HEK293 (cell line): ENCODE data around the gene MAPK9.

Experiments used
- CTCF ChIA-PET: fragments of 350-600 bp; formaldehyde crosslinking; extraction: SDS; loops from one replicate; lab custom pipeline; 2021; ENCODE audit warnings: antibody characterized with exemption; lab: Yijun Ruan, JAX
- POLR2A ChIA-PET: fragments of 300-600 bp; formaldehyde crosslinking; extraction: SDS; loops from one replicate; lab custom pipeline; 2020; ENCODE audit warnings: antibody characterized with exemption, inconsistent platforms; lab: Yijun Ruan, JAX
- H3K27ac ChIP-seq: fragments of 200-500 bp; sonication (Bioruptor generic); 2 replicates; pipeline ENCODE4 v1.5.1; 2014; ENCODE audit warnings: low read depth, low read length, control low read depth, inconsistent platforms; ENCODE audit errors: extremely low read depth
- H3K36me3 ChIP-seq, 2 experiments: fragments of 200-500 bp in 1 of 2; sonication (Bioruptor generic) in 1 of 2; 1 replicate in 1 of 2; 2 replicates in 1 of 2; pipeline ENCODE4 v1.5.1; 2014 to 2017; ENCODE audit warnings: inconsistent platforms in 2 of 2, low read length in 2 of 2; ENCODE audit not compliant: control insufficient read depth in 2 of 2, insufficient read depth in 1 of 2
- H3K4me1 ChIP-seq: fragments of 200-500 bp; sonication (Bioruptor generic); 2 replicates; pipeline ENCODE4 v1.5.1; 2014; ENCODE audit warnings: mild to moderate bottlenecking, low read length, inconsistent platforms; ENCODE audit not compliant: control insufficient read depth, insufficient read depth
- H3K4me3 ChIP-seq: 2 replicates; pipeline ENCODE4 v1.5.1; 2011; ENCODE audit warnings: low read depth, mild to moderate bottlenecking, control low read depth, low read length, moderate library complexity
- H3K9me3 ChIP-seq: fragments of 200-500 bp; sonication (Bioruptor generic); 2 replicates; pipeline ENCODE4 v1.5.1; 2014; ENCODE audit warnings: low read depth, low read length, inconsistent platforms; ENCODE audit not compliant: control insufficient read depth, insufficient read depth
- BCL11B ChIP-seq: fragments of 450-650 bp; formaldehyde crosslinking; IDR thresholded peaks from 2 replicates; pipeline ENCODE4 v1.5.1; 2016; ENCODE audit warnings: low read depth, missing biosample characterization, missing genetic modification characterization
- GLIS2 ChIP-seq: fragments of 450-650 bp; formaldehyde crosslinking; IDR thresholded peaks from 2 replicates; pipeline ENCODE4 v1.5.1; 2016; ENCODE audit warnings: missing biosample characterization, missing genetic modification characterization
- PBX3 ChIP-seq: sonication (generic); formaldehyde crosslinking; IDR thresholded peaks from 2 replicates; pipeline ENCODE4 v1.8.1; 2022; ENCODE audit warnings: mild to moderate bottlenecking, moderate library complexity, missing genetic modification reagents
- REST ChIP-seq: fragments of 450-650 bp; formaldehyde crosslinking; IDR thresholded peaks from 2 replicates; pipeline ENCODE4 v1.5.1; 2016; ENCODE audit warnings: missing biosample characterization, missing genetic modification characterization
- ZBTB1 ChIP-seq: fragments of 450-650 bp; formaldehyde crosslinking; IDR thresholded peaks from 2 replicates; pipeline ENCODE4 v1.5.1; 2016; ENCODE audit warnings: missing biosample characterization, missing genetic modification characterization
- ZNF114 ChIP-seq: fragments of 450-650 bp; formaldehyde crosslinking; IDR thresholded peaks from 2 replicates; pipeline ENCODE4 v1.5.0; 2017; ENCODE audit warnings: missing biosample characterization, missing genetic modification characterization
- ZNF169 ChIP-seq: fragments of 450-650 bp; formaldehyde crosslinking; IDR thresholded peaks from 2 replicates; pipeline ENCODE4 v1.5.1; 2016; ENCODE audit warnings: missing biosample characterization, missing genetic modification characterization
- ZNF248 ChIP-seq: fragments of 450-650 bp; formaldehyde crosslinking; IDR thresholded peaks from 2 replicates; pipeline ENCODE4 v1.5.1; 2017; ENCODE audit warnings: missing biosample characterization, missing genetic modification characterization
- ZNF324 ChIP-seq: fragments of 450-650 bp; formaldehyde crosslinking; IDR thresholded peaks from 2 replicates; pipeline ENCODE4 v1.5.1; 2016; ENCODE audit warnings: missing biosample characterization, missing genetic modification characterization
- ZNF341 ChIP-seq: fragments of 450-650 bp; formaldehyde crosslinking; IDR thresholded peaks from 2 replicates; pipeline ENCODE4; 2016; ENCODE audit warnings: low read depth, missing biosample characterization, missing genetic modification characterization
- ZNF37A ChIP-seq: fragments of 450-650 bp; IDR thresholded peaks from 2 replicates; pipeline ENCODE4 v1.5.1; 2018; ENCODE audit warnings: missing biosample characterization, missing genetic modification characterization
- ZSCAN23 ChIP-seq: fragments of 450-650 bp; formaldehyde crosslinking; IDR thresholded peaks from 2 replicates; pipeline ENCODE4 v1.5.1; 2016; ENCODE audit warnings: missing biosample characterization, missing genetic modification characterization
- ZSCAN30 ChIP-seq: fragments of 450-650 bp; IDR thresholded peaks from 2 replicates; pipeline ENCODE4 v1.5.1; 2018; ENCODE audit warnings: missing biosample characterization, mild to moderate bottlenecking, missing genetic modification characterization, moderate library complexity
- TF ChIP-seq, protein P1 (sequence below): fragments of 450-650 bp; formaldehyde crosslinking; IDR thresholded peaks from 2 replicates; pipeline ENCODE4 v1.5.1; 2016; ENCODE audit warnings: missing biosample characterization, missing genetic modification characterization
- TF ChIP-seq, protein P2 (sequence below): fragments of 450-650 bp; formaldehyde crosslinking; IDR thresholded peaks from 2 replicates; pipeline ENCODE4 v1.5.1; 2016; ENCODE audit warnings: missing biosample characterization, missing genetic modification characterization
- TF ChIP-seq, protein P3 (sequence below): fragments of 450-650 bp; formaldehyde crosslinking; IDR thresholded peaks from 2 replicates; pipeline ENCODE4 v1.5.1; 2016; ENCODE audit warnings: missing biosample characterization, missing genetic modification characterization
- TF ChIP-seq, protein P4 (sequence below): fragments of 450-650 bp; formaldehyde crosslinking; conservative IDR thresholded peaks from 2 replicates; pipeline ENCODE4 v1.5.1; 2016; ENCODE audit warnings: low read depth, missing biosample characterization, missing genetic modification characterization
- TF ChIP-seq, protein P5 (sequence below): fragments of 450-650 bp; formaldehyde crosslinking; IDR thresholded peaks from 2 replicates; pipeline ENCODE4 v1.5.1; 2016; ENCODE audit warnings: missing biosample characterization, missing genetic modification characterization

The MAPK9 gene

GRCh38 chr5:180335614-180336233, 43.8 kb upstream of the MAPK9 start:
- ChIA-PET CTCF (interaction anchor here (1.3 kb wide), 1 partner anchor 42 kb away, joined by 3 read pairs; no protein-coding TSS in a partner anchor), POLR2A (interaction anchor here (0.5 kb wide), 1 partner anchor 38 kb away, joined by 3 read pairs; no protein-coding TSS in a partner anchor)
- Histone ChIP-seq H3K4me3 (no peak overlapping the region), H3K4me1 (no peaks in the 10 kb centered on the region), H3K9me3 (no peaks in the 10 kb centered on the region), H3K36me3 (peaks cover 0 to 51% of the 10 kb centered on the region in 2 experiments; a peak in 2 of 3 replicates), H3K27ac (no peak overlapping the region)
- no peak for TF ChIP-seq ZSCAN23 (tag by site-specific recombination)
- no peak for TF ChIP-seq GLIS2 (tag by site-specific recombination)
- TF ChIP-seq ZNF324 (tag by site-specific recombination), result no peak
- TF ChIP-seq ZSCAN30 (tag by site-specific recombination), result no peak
- TF ChIP-seq ZNF37A (tag by site-specific recombination), result no peak
- TF ChIP-seq, protein P1, sequence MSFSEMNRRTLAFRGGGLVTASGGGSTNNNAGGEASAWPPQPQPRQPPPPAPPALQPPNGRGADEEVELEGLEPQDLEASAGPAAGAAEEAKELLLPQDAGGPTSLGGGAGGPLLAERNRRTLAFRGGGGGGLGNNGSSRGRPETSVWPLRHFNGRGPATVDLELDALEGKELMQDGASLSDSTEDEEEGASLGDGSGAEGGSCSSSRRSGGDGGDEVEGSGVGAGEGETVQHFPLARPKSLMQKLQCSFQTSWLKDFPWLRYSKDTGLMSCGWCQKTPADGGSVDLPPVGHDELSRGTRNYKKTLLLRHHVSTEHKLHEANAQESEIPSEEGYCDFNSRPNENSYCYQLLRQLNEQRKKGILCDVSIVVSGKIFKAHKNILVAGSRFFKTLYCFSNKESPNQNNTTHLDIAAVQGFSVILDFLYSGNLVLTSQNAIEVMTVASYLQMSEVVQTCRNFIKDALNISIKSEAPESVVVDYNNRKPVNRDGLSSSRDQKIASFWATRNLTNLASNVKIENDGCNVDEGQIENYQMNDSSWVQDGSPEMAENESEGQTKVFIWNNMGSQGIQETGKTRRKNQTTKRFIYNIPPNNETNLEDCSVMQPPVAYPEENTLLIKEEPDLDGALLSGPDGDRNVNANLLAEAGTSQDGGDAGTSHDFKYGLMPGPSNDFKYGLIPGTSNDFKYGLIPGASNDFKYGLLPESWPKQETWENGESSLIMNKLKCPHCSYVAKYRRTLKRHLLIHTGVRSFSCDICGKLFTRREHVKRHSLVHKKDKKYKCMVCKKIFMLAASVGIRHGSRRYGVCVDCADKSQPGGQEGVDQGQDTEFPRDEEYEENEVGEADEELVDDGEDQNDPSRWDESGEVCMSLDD (tag by site-specific recombination), result no peak
- TF ChIP-seq ZNF169, result no peak
- TF ChIP-seq, protein P2, sequence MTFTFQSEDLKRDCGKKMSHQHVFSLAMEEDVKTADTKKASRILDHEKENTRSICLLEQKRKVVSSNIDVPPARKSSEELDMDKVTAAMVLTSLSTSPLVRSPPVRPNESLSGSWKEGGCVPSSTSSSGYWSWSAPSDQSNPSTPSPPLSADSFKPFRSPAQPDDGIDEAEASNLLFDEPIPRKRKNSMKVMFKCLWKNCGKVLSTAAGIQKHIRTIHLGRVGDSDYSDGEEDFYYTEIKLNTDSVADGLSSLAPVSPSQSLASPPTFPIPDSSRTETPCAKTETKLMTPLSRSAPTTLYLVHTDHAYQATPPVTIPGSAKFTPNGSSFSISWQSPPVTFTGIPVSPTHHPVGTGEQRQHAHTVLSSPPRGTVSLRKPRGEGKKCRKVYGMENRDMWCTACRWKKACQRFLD, result no peak
- TF ChIP-seq ZNF248 (tag by site-specific recombination), result no peak
- TF ChIP-seq, protein P3, sequence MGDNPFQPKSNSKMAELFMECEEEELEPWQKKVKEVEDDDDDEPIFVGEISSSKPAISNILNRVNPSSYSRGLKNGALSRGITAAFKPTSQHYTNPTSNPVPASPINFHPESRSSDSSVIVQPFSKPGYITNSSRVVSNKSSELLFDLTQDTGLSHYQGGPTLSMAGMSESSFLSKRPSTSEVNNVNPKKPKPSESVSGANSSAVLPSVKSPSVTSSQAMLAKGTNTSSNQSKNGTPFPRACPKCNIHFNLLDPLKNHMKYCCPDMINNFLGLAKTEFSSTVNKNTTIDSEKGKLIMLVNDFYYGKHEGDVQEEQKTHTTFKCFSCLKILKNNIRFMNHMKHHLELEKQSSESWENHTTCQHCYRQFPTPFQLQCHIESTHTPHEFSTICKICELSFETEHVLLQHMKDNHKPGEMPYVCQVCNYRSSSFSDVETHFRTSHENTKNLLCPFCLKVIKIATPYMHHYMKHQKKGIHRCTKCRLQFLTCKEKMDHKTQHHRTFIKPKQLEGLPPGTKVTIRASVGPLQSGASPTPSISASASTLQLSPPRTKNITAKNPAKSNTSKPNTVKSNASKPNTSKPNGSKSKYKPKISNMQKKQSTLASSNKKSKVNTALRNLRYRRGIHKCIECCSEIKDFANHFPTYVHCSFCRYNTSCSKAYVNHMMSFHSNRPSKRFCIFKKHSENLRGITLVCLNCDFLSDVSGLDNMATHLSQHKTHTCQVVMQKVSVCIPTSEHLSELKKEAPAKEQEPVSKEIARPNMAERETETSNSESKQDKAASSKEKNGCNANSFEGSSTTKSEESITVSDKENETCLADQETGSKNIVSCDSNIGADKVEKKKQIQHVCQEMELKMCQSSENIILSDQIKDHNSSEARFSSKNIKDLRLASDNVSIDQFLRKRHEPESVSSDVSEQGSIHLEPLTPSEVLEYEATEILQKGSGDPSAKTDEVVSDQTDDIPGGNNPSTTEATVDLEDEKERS, result no peak
- TF ChIP-seq ZBTB1 (tag by site-specific recombination), result no peak
- no peak for TF ChIP-seq PBX3 (CRISPR knock-in tag)
- TF ChIP-seq REST (tag by site-specific recombination), result no peak
- no peak for TF ChIP-seq BCL11B (tag by site-specific recombination)
- no peak for TF ChIP-seq ZNF341 (tag by site-specific recombination)
- TF ChIP-seq, protein P4, sequence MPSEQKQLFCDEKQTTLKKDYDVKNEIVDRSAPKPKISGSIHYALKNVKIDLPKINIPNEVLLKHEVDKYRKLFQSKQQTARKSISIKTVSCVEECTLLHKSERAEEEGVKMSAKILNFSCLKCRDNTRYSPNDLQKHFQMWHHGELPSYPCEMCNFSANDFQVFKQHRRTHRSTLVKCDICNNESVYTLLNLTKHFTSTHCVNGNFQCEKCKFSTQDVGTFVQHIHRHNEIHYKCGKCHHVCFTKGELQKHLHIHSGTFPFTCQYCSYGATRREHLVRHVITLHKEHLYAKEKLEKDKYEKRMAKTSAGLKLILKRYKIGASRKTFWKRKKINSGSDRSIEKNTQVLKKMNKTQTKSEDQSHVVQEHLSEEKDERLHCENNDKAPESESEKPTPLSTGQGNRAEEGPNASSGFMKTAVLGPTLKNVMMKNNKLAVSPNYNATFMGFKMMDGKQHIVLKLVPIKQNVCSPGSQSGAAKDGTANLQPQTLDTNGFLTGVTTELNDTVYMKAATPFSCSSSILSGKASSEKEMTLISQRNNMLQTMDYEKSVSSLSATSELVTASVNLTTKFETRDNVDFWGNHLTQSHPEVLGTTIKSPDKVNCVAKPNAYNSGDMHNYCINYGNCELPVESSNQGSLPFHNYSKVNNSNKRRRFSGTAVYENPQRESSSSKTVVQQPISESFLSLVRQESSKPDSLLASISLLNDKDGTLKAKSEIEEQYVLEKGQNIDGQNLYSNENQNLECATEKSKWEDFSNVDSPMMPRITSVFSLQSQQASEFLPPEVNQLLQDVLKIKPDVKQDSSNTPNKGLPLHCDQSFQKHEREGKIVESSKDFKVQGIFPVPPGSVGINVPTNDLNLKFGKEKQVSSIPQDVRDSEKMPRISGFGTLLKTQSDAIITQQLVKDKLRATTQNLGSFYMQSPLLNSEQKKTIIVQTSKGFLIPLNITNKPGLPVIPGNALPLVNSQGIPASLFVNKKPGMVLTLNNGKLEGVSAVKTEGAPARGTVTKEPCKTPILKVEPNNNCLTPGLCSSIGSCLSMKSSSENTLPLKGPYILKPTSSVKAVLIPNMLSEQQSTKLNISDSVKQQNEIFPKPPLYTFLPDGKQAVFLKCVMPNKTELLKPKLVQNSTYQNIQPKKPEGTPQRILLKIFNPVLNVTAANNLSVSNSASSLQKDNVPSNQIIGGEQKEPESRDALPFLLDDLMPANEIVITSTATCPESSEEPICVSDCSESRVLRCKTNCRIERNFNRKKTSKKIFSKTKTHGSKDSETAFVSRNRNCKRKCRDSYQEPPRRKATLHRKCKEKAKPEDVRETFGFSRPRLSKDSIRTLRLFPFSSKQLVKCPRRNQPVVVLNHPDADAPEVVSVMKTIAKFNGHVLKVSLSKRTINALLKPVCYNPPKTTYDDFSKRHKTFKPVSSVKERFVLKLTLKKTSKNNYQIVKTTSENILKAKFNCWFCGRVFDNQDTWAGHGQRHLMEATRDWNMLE (tag by site-specific recombination), result no peak
- TF ChIP-seq, protein P5, sequence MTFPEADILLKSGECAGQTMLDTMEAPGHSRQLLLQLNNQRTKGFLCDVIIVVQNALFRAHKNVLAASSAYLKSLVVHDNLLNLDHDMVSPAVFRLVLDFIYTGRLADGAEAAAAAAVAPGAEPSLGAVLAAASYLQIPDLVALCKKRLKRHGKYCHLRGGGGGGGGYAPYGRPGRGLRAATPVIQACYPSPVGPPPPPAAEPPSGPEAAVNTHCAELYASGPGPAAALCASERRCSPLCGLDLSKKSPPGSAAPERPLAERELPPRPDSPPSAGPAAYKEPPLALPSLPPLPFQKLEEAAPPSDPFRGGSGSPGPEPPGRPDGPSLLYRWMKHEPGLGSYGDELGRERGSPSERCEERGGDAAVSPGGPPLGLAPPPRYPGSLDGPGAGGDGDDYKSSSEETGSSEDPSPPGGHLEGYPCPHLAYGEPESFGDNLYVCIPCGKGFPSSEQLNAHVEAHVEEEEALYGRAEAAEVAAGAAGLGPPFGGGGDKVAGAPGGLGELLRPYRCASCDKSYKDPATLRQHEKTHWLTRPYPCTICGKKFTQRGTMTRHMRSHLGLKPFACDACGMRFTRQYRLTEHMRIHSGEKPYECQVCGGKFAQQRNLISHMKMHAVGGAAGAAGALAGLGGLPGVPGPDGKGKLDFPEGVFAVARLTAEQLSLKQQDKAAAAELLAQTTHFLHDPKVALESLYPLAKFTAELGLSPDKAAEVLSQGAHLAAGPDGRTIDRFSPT, result no peak
- no peak for TF ChIP-seq ZNF114 (tag by site-specific recombination)
